ENCODE measurements around the gene BMP8B.
A peak's percentile ranks its signal among the peaks of the same experiment; 100 is the strongest.

Gene BMP8B

DNA sequence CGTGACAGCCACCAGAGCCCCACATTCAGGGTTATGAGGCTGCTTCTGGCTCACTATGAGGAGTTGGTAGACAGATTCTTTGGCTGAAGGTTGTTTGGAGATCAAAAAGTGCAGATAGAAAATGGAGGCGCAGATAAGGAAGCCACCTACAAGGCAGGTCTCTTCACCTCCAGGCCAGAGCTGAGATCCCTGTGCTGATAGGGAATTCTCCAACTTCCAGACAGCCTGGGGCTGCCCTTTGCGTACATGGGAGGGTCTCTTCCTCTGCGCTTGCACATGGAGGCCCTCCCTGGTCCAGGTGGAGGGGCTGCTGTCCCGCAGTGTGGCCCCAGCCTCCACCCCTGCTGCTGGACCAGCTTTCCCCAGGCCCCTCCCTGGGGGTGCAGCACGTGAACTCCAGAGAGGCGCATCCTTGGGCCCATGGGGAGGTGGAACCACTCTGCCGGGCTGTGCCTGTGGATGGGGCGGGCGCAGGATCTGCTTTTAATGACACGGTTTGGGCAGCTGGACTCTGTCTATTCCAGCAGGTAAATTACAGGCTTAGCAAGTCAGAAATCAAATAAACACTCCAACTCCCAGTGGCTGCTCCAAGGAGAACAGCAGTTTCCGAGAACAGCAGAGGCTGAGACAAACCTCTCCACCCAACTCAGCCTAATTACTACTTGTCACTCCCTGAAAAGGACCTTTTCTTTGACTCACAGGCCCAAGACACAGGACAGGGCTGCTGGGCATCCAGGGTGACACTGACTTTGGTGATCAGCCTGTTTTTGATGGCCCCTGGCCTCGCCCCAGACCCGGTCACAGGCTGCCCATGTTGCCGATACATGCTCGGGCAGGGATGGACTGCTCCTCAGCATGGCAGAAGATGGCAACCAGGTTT is 29.9 kb downstream of the BMP8B start:
- no peak for DNase-seq (ENCODE audit: low spot score)

DNA sequence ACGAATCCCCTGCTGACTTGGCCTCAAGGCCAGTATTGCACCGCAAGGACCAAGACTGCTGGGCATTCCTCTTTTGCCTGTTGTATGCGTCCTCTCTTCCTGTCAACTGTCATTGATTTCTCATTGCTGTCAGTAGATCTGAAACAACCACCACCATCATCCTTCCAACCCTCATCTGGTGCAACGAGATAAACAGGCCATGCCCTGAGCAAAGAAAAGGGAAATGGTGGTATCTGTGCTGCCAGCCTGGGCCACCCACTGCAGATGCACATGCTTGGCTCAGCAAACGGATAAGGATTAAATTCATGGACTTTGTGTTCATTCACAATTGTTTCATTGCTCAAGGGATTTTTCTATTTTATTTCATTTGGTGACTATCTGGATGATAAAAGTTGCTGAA is 31.2 kb downstream of the BMP8B start:
- DNase-seq (ENCODE audit: low spot score): no peak

DNA sequence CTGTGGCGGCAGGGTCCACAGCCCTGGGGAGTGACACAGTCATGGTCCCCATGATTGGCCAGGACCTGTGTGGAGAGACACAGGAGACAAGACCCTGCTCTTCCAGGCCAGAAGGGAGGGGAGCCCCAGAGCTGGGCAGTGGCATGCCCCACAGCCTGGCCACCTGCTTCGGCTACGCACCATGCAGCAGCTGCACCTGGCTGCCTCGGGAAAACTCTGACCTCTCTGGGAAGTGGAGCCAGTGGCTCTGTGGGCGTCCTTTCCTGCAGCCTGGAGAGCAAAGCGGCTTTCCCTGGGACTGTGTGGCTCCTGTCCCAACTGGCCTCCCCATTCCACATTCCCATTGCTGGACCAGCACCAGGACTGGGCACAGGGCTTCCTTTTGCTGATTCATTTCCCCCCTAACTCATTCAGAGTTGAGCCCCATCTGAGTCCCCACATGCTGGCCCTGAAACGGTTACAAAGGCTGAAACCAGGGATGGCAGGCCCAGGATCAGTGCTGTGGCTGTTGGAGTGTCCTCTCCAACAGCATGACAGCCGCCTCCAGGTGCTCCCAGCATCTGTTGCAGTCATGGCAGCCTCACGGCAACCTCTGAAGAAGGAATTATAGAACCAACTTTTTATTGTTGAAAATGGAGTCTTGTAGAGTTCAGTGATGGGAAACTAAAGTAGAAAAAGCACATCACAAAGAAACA is 32.6 kb downstream of the BMP8B start:
- no peak for DNase-seq (ENCODE audit: low spot score)

DNA sequence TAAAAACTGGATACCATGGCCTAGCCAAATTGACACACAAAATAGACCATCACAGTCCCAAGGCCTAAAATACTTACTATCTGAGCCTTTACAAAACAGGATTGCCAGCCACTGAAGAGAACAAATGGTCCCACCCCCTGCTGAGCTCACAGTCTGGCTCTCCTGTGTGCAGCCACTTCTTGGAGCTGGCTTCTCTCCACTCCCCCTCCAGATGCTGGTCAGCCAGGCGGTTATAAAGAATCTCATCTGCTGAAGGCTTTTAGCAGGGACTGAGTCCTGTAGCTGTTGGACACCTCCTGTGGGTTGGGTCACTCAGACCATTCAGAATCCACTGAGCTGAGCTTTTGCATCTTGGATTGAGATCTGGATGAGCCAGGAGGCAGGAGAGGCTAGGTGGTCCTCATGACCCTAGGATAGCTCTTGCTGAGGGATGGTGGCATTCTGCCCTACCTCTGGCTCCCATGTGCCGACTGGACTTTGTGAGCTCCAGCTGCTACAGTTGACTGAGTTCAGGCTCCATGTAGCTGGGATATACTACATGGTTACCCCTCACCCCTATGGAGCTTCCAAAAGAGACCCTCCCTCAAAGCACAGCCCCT is 33.7 kb downstream of the BMP8B start:
- no peak for DNase-seq (ENCODE audit: low spot score)

DNA sequence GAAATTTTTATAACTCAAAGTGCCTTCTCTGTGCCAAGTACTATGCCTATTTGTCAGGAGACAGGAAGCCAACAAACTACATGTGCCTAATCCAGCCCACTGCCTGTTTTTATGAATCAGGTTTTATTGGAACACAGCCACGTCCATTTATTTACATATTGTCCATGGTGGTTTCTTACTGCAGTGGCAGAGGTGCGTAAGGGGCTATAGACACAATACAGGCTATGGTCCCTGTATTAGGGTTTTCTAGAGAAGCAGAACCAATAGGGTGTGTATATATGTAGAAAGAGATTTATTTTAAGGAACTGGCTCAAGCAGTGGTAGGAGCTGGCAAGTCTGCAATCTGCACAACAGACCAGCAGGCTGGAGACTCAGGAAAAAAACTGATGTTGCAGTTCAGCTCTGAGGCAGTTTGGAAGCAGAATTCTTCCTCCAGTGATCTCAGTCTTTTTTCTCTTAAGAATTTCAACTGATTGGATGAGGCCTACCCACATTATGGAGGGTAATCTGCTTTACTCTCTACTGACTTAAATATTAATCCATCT is 34.6 kb downstream of the BMP8B start:
- DNase-seq (ENCODE audit: low spot score): no peak

DNA sequence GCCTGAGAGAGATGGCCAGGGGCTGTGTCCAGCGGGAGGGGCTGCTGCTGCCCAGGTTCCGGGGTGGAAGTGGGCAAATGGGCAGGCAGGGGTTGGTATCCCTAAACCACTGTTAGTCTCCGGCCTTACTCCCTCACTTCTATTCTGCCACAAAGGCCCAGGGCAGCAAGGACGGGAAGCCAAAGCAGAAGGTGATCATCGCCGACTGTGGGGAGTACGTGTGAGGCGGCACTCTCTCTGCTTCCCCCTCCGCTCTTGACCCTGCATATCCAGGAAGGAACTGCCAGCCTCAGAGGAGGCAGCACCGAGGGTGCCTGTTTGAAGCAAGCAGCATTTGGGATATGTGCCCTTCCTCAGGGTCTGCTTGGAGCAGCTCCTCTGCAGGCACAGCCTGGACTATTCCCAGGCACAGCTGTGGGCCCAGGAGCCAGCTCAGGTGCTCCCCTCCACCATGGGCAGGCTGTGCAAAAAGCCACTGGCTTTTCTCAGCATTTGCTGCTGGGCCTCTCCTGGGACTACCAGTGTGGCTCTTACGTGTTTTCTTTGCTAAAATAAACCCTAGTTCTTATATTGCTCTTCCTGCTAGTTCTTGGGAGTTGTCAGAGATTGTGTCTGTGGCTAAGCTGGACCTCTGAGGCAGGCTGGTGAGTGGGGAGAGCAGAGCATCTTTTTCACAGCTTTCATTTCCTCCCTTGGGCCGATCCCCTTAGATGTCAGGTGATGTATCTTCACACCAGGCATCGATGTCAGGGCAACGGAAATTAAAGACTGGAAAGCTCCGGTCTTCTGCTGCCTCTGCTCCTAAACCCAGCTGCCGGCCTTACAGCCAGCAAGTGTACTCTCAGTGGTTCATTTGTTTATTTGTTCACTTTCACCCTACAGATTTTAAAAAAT is 35.3 kb downstream of the BMP8B start:
- no peak for DNase-seq (ENCODE audit: low spot score)

DNA sequence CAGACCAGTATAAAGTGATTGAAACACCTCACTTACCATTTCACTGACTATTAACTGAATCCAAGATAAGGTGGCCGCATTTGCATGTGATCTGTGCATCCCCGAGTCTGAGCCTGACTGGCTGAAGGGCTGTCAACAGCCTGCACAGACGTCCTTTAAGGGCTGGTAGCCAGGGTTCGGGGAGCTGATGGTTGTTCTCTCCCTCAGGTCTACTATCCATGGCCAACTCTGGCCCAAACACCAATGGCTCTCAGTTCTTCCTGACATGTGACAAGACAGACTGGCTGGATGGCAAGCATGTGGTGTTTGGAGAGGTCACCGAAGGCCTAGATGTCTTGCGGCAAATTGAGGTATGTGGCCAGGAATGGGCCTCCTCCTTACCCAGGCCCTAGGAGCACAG is 36.0 kb downstream of the BMP8B start:
- DNase-seq (ENCODE audit: low spot score): no peak

DNA sequence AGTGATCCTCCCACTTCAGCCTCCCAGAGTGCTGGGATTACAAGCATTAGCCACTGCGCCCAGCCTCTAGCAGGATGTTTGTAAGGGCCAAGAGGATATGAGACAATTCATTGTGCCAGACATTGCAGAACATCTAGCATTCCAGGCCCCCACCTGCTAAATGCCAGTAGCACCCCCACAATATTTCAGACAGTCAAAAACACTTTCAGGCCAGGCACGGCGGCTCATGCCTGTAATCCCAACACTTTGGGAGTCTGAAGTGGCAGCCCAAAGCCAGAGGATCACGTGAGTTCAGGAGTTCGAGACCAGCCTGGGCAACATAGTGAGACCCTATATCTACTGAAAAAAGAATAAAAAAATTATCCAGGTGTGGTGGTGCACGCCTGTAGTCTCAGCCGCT is 37.1 kb downstream of the BMP8B start:
- no peak for DNase-seq (ENCODE audit: low spot score)

DNA sequence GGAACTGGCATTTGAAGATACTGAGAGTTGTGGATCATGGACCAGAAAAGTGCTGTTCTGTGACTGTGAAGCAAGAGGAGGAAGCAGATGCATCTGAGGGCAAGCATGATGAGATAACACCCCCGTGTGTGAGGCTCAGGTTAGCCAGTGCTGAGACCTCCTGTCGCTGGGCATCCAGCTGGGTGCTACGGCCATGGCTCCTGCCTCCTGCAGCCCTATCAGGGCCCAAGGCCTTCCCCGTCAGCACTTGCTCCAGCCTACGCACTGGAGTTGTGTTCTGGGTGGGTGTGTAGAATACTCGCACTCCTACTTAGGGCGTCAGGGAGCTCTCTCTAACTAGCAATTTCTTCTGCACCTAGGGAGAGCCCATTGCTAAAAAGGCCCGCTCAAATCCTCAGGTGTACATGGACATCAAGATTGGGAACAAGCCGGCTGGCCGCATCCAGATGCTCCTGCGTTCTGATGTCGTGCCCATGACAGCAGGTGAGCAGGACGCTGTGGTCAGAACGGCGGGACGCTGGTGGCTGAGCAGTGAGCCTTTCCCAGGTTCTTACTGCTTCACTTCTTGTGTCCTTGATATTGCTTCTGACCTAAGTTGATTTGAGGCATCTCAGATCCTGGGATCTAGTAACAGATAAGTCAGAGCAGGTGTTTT is 43.5 kb downstream of the BMP8B start:
- DNase-seq (ENCODE audit: low spot score): no peak

DNA sequence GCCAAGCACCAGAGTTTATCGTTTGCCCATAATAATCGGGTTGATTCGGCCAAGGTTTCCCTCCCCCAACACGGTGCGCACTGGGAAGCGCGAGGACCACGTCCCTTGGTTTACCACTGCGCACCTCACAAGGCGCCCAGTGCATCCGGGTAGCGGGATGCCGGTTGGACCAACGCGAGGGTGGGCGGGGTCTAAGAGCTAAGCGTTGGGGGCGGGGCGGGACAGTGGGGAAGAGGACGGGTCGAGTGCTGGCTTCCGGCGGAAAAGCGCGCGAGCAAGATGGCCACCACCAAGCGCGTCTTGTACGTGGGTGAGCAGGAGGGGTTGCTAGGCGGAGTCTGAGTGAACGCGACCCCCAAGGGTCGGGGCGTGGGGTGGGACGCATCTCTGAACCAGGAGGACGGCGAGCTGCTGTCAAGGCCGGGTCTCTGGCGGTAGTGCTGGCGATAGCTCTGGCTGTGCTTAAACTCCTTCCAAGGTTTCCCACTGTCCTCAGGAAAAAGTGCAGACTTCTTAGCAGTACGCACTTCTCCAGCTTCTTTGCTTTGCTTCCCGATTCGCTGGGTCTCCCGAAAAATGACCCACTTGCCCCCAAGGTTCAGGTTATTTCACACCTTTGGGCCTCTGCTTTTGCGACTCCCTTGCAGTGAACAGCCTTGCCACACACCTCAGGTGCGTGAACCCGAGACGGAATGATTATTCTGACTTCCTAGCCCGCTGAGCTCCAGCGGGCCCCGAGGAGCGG is 49.9 kb downstream of the BMP8B start, which contains the start of gene PPIE:
PPIE (plus strand) TSS at position 261 of the 745 bp plus-strand sequence; CDS start at position 280, 19 bp downstream.
- peak; percentile 92 for DNase-seq (ENCODE audit: low spot score)

DNA sequence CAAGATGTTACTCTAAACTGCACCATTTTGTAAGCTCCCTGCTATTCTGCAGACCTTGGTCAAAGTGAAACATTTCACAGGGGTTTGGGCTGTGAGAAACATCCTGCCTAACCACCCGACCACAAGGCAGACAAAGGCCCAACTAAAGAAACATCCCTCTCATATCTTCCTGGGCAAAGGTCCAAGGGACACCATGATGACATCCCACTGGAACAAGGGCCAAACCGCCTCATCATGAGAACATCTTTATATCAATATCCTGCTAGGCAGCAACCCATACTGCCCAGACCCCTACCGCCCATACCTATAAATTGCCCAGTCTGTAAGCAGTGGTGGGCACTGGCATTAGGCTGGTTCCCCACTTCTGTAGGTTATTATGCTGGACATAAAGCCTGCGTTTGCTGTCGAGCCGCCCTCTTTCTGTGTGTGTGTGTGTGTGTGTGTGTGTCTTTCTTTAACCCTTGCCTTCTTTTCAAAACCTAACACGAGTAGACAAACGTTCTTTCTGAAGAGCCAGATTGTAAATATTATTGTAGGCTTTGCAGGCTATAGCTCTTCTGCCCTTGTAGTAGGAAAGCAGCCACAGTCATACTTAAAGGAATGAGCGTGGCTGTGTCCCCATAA is 51.0 kb downstream of the BMP8B start:
- DNase-seq (ENCODE audit: low spot score): no peak

DNA sequence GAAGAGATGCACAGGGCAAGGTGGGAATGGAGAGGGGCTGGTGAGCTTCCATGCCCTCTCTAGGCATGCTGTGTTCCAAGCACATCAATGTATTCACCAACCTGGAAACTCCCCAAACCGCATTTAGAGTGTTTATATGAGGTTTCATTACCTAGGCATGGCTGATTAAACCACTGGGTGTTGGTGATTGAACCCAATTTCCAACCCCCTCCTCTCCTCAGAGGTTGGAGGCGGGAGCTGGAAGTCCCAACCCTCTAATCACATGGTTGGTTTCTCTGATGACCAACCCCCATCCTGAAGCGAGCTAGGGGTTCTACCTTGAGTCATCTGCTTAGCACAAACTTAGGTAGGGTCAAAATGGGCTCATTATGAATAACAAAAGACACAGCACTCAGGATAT is 52.9 kb downstream of the BMP8B start:
- DNase-seq (ENCODE audit: low spot score): no peak

DNA sequence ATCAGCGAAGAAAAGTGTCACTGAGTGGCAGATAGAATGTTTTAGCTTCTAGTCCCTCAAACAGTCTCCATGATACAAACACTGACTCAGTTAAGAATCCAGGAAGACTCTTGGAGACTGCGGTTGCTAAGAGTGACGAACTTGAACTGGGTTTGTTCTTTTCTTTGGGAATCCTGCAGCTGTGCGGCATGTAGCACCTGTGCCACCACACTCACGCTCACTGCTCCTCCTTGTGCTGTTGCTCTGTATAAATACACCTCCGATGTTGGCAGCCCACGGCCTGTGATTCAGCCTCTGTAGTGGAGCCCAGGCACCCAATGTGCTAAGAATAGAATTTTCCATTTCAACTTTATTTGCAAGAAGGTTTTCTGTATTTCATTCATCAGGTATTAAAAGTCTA is 55.5 kb downstream of the BMP8B start:
- no peak for DNase-seq (ENCODE audit: low spot score)

DNA sequence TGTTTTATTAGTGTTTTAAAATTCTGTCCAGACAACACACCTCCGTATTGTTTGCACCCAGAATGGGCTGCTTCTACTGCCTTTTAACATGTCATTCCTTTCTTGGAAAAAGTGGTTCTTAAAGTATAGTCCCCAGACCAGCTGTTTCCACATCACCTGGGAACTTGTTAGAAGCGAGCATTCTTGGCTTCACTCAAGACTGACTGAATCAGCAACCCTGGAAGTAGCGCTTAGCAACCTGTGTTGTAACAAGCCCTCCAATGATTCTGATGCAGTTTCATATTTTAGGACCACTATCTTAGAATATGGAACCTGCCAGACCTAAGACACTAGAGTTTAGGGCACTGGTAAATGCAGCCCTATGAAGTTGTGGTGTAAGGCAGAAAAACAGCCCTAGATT is 55.9 kb downstream of the BMP8B start:
- DNase-seq (ENCODE audit: low spot score): no peak

DNA sequence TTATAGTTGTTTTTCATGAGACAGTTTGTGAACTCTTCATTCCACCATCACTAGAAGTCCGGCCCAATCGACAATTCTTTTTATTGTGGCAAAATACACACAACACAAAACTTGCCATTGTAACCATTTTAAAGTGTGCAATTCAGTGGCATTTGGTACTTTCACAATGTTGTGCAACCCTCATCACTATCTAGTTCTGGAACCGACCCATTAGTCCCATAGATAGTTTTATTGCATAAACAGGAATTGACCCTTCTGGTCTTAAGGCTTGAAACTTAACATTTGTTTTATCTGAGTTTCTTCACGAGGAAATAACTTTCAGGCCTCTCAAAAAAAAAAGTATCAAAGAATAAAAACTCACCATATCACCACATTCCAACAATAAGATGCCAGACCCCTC is 58.8 kb downstream of the BMP8B start:
- no peak for DNase-seq (ENCODE audit: low spot score)

DNA sequence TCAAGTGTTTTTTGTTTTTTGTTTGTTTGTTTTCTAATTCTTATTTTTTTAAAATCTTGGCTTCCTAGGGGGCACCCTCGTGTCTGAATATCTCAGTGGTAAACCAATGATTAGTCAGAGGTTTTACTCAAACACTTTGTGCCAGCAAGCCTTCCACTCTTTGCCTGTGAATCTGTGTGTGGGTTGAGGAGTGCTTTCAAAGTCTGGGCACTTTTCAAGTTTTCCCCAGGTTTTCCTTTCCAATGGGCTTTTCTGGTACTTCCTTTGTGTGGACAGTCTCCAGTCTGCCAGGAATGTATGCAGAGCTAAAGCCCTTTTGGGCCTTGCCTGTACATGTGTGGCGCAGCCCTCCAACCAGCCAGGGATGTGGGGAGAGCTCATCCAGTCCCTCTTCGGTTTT is 59.6 kb downstream of the BMP8B start:
- DNase-seq (ENCODE audit: low spot score): no peak

DNA sequence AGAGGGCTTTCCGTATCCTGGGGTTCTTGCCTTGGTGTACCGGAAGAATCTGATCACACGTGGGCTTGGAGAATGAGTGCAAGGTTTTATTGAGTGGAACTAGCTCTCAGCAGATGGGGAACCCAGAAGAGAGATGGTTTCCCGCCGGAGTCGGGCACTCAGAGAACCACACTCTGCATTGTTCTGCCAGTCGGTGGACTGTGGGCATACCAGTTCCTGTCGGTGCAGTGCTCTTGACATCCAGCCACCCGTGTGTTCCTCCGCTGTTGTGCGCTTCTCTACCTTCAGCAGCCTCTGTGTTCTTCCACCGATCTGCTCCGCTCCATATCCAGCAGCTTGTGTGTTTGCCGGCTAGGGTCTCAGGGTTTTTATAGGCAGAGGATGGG is 60.7 kb downstream of the BMP8B start:
- DNase-seq (ENCODE audit: low spot score): no peak

DNA sequence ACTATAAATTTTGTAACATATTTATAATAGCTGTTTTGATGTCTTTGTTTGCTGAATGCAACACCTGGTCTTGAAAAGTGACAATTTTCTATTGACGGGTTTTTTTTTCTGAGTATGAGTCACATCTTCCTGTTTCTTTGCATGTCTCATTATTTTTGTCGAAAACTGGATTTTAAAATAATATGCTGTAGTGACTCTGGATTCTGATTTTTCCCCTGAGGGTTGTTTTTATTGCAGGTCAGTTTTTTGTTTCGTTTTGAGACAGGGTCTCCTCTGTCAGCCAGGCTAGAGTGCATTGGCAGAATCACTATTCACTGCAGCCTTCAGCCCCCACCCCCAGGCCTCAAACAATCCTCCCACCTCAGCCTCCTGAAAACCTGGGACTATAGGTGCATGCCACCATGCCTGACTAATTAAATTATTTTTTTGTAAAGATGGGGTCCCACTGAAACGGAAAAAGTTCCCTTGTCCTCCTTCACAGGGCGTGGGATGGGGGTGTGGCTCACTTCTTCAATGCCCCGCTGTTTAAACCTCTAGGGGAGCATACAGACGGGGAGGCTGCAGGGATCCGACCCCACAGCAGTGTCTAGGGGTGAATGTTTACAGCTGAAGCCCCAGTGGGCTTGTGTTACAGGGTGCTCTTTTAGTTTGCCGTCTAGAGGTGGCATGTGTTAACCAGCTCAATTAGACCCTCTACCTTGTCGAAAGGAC is 61.3 kb downstream of the BMP8B start:
- no peak for DNase-seq (ENCODE audit: low spot score)

DNA sequence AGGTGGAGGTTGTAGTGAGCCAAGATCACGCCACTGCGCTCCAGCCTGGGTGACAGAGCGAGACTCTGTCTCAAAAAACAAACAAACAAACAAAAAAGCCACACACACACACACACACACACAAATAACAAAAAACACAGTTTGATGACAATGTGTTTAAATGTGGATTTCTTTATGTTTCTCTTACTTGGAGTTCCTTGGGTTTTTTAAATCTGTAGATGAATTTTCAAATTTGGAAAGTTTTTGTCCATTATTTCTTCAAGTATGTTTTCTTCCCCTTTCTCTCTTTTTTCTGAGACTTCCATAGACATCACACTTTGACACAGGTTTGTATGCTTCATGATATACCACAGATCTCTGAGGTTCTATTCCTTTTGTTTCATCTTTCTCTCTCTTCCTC is 62.1 kb downstream of the BMP8B start:
- no peak for DNase-seq (ENCODE audit: low spot score)

Measured in ecto neural progenitor cell (in vitro differentiated cells).